ENCODE results near the gene KDM2A. TPM values are rescaled to one million over a fixed set of nuclear protein-coding genes. Genes with fewer than 3 reads are reported as not detected.
A peak's percentile ranks its signal among the peaks of the same experiment; 100 is the strongest.

Gene KDM2A
- total and polyA plus RNA-seq, 7 donors: 15.6 to 67.3 (median 29.0) TPM

GRCh38 chr11:67237574-67237973 lies 118.5 kb downstream of the KDM2A start:
- Histone ChIP-seq H3K36me3 (peaks cover 0 to 19% (median 0%) of the 10 kb centered on the region in 4 donors), H3K9me3 (no peaks in the 10 kb centered on the region), H3K27ac (peak overlapping the region in 1 of 4 donors; percentile 89), H3K4me1 (peaks cover 0 to 40% (median 39%) of the 10 kb centered on the region in 4 donors), H3K27me3 (no peaks in the 10 kb centered on the region), H3K4me3 (no peak overlapping the region)
- 96 to 100% methylated on average over 1 of the region's 1 CpG for WGBS, 2 donors
- intact Hi-C loops (cut with DNase I): no loop called here
- no peak for TF ChIP-seq EP300 (IDR thresholded peaks at IDR 0.05)
- TF ChIP-seq POLR2AphosphoS5 (IDR thresholded peaks at IDR 0.05): no peak
- no peak for TF ChIP-seq CTCF (IDR thresholded peaks at IDR 0.05)
- TF ChIP-seq POLR2A (IDR thresholded peaks at IDR 0.05): no peak
- no peak for DNase-seq

GRCh38 chr11:67238894-67239782 lies 120.1 kb downstream of the KDM2A start:
- 7 to 16% methylated on average over 10 of the region's 10 CpGs for WGBS, 2 donors
- DNase-seq: no peak
- peaks cover 0 to 20% (median 11%) of the 10 kb centered on the region in 4 donors for H3K36me3 ChIP-seq
- intact Hi-C loops (cut with DNase I): no loop called here
- H3K27ac ChIP-seq: peak overlapping the region; percentile 89 to 98 (median 90)
- peaks cover 0 to 56% (median 53%) of the 10 kb centered on the region in 4 donors for H3K4me1 ChIP-seq
- no peaks in the 10 kb centered on the region for H3K27me3 ChIP-seq
- H3K4me3 ChIP-seq: peak overlapping the region in 3 of 4 donors; percentile 19 to 56 (median 32)
- peak in 2 of 4 donors; percentile 10 to 40 for TF ChIP-seq POLR2AphosphoS5 (IDR thresholded peaks at IDR 0.05)
- no peak for TF ChIP-seq CTCF (IDR thresholded peaks at IDR 0.05)
- no peaks in the 10 kb centered on the region for H3K9me3 ChIP-seq

- no peaks in the 10 kb centered on the region for H3K9me3 ChIP-seq
- H3K4me3 ChIP-seq: peak overlapping the region; percentile 44 to 71 (median 56)
- no peaks in the 10 kb centered on the region for H3K27me3 ChIP-seq
- TF ChIP-seq POLR2A (IDR thresholded peaks at IDR 0.05) (peak; percentile 86 to 93), EP300 (IDR thresholded peaks at IDR 0.05) (peak in 1 of 4 donors; percentile 24), POLR2AphosphoS5 (IDR thresholded peaks at IDR 0.05) (peak; percentile 95 to 99 (median 97)), CTCF (IDR thresholded peaks at IDR 0.05) (no peak)
- peaks cover 0 to 56% (median 53%) of the 10 kb centered on the region in 4 donors for H3K4me1 ChIP-seq
- WGBS, 2 donors: 1% methylated on average over 31 of the region's 31 CpGs
- DNase-seq: peak; percentile 99
- peaks cover under 1 to 23% (median 18%) of the 10 kb centered on the region in 4 donors for H3K36me3 ChIP-seq
- intact Hi-C loops (cut with DNase I): loop anchor here (2.0 kb wide), 1 partner anchor 121 kb away; the partner anchor contains the start of gene KDM2A
- H3K27ac ChIP-seq: peak overlapping the region; percentile 89 to 98 (median 90)
Measured at GRCh38 chr11:67239783-67240575, 120.9 kb downstream of the KDM2A start.

GRCh38 chr11:67240576-67241389 lies 121.7 kb downstream of the KDM2A start:
- Histone ChIP-seq H3K9me3 (no peaks in the 10 kb centered on the region), H3K4me1 (peaks cover 0 to 56% (median 53%) of the 10 kb centered on the region in 4 donors), H3K4me3 (peak overlapping the region; percentile 44 to 71 (median 56)), H3K27ac (peak overlapping the region; percentile 89 to 98 (median 90)), H3K27me3 (no peaks in the 10 kb centered on the region), H3K36me3 (peaks cover 8 to 31% (median 26%) of the 10 kb centered on the region in 4 donors)
- DNase-seq: peak; percentile 81
- intact Hi-C loops (cut with DNase I): loop anchor here (2.0 kb wide), 1 partner anchor 122 kb away; the partner anchor contains the start of gene KDM2A
- 0% methylated on average over 16 of the region's 16 CpGs for WGBS, 2 donors
- TF ChIP-seq EP300 (IDR thresholded peaks at IDR 0.05) (no peak), CTCF (IDR thresholded peaks at IDR 0.05) (no peak), POLR2AphosphoS5 (IDR thresholded peaks at IDR 0.05) (peak in 3 of 4 donors; percentile 4 to 51 (median 7))
